Embryonic facial prominence (tissue), 1 donor: ENCODE measurements around the gene PCARE.

ENCODE experiments used
- DNase-seq: peaks from one replicate; pipeline ENCODE4 v3.0.0-alpha.2; 2016; ENCODE audit errors: extremely low spot score

The PCARE gene

DNA sequence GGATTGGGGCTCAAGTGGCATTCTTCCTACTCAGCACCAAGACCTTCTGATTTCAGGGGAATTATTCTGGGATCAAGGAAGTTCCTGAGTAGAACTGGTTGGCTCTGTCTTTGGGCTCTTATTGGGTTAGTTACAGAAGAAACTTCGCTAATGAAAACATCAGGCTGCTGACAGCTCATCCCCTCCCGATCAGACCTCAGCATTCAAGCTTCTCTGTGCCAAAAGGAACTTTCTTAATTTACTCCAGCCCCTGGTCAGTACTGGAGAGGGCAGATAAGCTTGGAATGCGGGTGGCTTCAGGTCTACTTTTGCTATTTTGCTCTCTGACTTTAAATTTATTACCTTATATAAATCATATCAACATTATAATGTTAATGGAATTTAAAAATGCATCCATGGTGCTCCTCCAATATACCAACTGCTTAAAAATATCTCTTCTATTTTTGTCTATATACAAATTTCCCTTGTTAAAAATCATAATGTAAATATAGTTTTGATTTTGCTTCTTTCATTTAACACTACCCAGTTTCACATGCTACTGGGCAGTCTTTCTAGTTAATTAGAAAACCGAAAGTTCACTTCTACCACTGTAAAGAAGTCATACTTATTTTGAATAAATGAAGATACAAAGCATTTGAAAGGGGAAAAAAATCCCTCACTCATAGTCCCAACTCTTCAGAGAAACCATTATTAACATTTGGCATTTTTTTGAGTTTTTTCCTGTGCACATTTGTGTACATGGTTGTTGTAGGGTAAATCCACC is 34.4 kb downstream of the PCARE start:
- DNase-seq: no peak

DNA sequence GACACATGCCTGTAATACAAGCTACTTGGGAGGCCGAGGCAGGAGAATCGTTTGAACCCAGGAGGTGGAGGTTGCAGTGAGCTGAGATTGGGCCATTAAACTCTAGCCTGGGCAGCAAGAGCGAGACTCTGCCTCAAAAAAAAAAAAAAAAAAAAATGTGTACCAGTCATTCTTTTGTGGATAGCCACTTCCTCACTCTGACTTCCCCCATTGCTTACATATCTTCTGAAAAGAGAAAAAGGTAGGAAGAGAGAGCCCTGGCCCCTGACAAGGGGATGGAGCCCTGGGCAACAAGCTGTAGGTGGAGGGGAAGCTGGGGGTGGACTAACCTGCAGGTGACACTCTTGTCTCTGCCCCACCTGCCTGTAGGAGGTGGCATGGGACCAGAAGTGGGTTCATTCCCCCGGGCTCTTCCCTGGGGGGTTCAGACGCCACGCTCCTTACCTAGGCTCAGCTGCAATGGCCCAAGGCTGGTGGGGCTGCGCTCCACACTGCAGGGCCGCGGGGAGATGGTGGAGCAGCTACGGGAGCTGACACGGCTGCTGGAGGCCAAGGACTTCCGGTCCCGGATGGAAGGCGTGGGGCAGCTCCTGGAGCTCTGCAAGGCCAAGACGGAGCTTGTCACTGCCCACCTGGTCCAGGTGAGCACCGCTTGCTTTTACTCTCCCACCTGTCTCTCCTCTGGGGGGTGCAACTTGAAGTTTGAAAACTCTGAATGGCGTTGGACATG is 39.1 kb downstream of the PCARE start:
- DNase-seq: no peak

DNA sequence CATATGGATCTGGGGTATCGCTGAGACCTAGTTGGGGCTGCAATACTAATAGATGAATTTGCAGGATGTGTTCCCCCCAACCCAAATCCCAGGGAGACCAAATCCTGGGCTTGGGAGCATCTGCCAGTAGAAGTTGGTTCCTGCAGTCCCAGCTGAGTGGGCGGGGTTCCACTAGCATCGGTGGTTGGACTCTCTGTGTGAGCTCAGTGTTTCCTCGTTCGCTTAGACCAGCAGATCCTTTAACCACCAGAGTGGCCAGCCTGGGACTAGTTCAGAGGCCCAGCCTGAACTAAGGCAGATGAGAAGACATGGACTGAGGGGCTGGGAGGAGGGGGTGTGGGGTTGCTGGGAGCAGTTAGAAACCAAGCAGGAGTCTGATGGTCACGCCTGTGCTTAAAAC is 40.7 kb downstream of the PCARE start:
- DNase-seq: no peak

DNA sequence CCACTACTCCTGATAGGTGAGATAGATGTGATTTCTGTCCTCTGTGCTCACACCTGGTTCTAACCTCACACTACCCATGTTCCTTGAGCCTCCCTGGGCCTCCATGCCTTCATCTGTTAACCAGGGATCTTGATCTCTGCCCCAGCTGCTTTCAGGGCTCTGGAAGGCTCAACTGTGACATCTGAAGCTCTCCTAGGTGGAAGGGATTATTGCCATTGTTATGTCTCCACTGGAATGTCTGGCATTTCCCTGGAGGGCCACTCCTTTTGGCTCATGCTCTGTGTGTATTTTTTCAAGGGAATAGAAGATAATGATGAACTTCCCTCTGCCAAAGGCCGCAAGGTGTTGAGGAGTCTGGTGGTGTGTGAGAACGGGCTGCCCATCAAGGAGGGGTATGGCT is 41.2 kb downstream of the PCARE start:
- DNase-seq: no peak

DNA sequence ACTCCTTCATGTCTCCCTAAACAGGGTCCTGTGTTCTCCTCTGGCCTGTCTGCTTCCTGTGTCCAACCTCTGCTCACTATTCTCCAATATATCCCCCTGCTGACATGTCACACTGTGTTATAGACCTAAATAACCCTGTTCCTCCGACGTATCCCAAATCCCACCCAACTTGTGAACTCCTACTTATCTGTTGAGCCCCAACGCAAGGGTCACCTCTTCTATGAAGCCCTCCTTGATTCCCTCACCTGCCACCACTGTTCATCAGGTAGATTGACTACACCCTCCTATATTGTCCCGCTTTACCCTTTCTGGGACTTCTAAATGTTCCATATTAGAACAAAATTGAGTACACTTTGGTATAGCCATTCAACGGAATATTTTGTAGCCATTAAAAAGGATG is 42.1 kb downstream of the PCARE start:
- DNase-seq: no peak

DNA sequence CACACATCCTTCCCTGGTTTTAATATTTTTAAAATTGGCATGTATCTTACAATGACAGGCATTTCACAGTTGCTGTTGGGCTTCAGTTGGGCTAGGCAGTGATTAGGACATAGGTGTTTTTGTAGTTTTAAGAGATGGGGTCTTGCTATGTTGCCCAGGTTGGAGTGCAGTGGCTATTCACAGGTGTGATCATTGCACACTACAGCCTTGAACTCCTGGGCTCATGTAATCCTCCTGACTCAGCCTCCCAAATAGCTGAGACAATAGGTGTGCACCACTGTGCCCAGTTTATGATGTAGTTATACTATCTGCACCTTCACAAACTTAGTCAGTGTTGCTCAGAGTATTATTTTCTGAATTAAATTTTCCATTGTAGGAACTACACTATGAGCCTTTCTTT is 43.3 kb downstream of the PCARE start:
- DNase-seq: no peak

DNA sequence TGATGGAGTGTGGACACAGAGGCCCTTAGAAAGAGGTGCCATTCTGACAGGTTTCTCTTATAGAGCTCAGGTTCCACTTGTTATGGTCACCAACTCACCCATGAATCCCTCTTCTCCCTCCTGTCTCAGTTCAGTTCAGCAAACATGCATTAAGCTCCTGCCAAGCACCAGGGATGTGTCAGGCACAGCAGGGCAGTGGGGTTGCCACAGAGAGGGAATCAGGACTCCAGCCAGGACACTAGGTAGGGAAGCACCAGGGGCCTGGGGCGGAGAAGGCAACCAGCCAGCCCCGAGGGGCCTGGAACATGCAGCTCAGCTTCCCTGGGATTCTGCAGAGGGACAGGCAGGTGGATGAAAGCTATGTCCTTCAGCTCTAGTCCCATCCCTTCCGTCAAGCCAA is 48.6 kb downstream of the PCARE start:
- no peak for DNase-seq

DNA sequence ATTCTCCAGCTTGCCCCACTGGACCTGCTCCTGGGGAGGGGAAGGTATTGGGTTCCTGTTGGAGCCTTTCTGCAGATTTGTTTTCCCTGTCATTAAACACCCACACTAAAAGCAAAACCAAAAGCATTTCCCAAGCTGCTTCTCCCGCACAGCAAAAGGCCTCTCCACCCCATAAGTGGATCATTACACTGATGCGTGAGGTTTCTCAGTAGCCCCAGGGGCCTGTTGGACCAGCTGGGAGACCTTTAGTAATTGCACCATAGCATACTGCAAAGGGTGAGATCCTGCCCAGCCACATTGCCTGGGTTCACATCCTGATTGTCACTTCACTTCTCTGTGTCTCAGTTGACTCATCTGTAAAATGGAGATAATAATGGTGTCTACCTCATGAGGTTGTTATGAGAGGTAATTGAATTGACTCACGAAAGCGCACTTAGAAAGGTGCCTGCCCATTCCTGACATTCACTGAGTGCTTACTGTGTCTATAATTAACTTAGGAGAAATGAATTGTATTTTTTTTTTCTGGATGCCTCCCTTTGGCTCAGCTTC is 49.4 kb downstream of the PCARE start:
- no peak for DNase-seq

DNA sequence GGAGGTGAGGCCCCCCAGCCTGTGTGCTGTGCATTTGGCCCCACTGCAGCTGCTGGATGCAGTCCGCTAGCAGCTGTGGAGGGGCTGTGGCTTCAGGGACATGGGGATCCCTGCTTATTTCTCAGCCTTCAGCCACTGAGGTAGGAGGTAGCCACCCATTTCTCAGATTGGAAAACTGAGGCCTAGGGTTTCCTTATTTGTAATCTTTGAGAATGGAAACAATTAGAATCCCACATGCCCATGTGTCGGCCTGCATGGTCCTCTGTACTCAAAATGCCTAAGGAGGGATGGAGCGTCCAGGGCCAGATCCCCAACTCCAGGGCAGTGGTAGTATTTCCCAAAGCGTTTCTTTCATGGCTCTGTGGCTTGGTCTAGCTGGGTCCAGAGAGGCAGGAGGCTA is 51.1 kb downstream of the PCARE start:
- DNase-seq: no peak

DNA sequence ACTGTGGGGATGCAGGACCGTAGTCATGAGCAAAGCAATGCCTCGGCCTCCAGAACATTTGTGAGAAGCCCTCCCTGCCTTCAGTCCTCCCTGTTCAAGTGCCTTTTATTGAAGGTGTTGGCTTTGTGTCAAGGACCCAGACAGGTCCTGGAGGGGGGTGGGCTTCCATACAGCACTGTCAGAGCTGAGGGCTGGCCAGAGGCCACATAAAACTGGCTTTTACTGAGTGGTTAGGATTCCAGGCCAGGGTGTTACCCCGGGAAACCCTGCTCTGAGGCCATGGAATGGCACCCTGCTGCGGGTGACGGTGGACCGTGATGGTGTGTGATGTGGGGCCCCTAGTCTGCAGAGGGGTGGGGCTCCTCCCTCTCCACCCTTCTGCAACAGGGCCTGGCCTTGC is 51.6 kb downstream of the PCARE start:
- DNase-seq: no peak

DNA sequence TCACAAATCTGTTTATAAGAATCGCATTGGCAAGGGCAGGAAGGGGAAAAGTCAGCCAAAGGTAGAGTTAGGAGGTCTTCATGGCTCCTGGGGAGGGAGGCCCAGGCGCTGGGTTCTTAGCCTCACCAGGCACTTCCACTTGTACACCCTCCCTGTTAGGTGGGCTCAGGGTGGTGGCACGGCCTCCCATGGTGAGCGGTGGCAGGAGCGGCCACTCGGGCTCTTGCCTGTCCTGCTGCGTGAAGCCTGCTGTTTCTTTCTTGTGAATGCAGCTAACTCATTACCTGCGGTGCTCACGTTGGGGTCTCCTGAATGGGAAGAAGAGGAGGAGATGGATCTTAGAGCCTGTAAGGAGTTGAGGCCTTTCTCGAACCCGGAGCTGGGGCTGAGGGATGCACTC is 52.4 kb downstream of the PCARE start:
- no peak for DNase-seq

DNA sequence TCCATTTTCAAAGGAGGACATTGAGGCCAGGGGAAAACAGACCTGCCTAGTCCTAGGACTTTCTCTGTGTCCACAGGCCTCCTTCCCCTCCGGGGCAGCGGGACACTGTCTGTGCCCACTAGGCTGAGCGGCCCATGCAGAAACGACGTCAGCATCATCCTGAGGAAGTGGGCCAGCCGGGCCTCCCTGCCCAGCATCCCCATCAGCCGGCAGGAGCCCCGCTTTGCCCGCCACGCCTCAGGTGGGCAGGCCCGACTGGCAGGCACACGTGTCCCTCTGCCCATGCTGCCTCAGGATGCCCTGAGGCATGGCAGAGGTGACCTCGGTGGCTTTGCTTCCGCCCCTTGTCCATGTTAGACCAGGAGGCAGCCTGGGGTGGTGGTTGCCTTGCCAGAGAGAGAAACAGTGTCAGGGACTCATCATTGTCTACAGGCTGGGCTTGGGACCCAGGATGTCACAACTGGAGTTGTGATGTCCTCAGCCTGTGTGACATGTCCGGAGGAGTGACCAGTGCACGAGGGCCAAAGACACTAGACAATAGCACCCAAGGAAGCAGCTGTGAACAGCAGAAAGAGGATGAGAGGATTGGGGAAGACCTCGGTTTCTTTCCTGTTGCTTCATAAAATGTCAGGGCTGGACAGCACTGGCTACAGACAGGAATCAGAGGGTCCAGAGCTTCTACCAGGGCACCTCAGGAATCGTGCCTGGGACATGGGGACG is 56.4 kb downstream of the PCARE start:
- DNase-seq: no peak

DNA sequence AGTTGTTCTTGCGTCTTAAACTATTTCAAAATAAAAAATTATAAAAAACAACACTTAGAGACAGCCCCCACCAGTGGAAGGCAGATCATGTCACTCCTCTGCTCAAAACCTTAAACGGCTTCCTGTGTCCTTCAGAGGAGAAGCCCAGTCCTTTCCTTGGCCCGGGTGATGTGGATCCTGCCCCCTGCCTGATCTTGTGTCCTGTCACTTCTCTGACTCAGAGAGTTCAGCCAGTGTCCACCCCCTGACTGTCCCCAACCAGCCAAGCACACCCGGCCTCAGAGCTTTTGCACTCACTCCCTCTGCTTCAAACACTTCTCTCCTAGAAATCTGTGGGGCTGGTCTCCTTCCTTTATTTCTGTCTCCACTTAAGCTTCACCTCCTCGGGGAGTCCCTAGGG is 57.8 kb downstream of the PCARE start:
- DNase-seq: no peak

DNA sequence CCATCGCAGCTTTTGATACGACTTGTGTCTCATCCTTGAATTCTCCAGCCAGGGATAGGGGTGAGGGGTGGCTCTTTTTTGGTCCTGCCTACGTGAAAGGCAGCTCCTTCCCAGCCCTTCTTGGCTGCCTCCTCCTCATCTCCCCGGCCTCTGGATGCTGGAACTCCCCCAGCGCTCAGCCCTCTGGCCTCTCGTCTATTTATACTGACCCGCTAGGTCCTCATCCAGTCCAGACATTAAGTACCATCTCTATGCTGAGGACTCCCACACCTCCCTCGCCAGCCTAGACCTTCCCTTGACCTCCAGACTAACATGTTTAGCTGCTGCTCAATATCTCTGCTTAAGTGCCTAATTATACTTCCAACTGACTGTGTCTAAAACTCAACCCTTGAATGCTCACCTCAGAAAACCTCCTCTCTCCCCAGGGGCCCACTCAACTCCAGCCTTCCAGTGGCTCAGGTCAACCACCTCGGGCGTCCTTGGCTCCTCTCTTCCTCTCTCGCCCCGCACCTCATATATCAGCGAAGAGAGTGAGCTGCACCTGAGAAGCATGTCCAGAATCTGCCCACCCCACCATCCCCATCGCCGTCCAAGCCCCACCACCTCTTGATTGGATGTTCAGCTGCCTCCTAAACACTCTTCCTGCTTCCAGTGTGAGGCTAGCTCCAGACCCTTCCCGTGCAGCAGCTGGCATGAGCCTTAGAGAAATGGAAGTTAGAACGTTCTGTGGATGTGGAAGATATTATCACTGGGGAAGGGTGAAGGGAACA is 58.4 kb downstream of the PCARE start:
- DNase-seq: no peak

DNA sequence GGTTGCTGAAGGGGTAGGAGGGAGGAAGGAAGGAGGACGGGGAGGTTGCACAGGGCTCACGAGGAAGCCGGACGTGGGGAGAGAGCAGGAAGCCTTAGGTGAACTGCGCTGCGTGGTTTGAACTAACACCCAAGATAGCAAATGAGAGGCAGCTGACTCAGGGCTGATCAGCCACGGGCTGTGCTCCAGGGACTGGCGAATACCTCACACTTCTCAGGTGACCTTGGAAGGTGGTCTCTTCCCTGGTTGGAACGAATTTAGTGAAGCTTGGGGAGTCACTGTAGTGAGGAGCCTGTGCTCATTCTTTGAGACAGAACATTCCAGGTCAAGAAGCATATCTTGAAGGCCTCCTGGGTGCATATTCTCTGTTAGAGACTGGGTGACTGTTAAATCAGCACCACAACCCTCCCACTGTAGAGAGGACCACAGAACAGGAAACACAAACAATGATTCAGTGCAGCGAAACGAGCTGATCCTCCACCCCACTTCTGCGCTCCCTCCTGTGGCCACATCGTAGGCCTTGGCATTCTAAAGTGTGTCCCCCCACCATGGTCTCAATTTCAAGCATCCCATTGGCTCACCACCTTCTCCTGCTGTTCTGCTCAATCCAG is 59.4 kb downstream of the PCARE start:
- DNase-seq: no peak

DNA sequence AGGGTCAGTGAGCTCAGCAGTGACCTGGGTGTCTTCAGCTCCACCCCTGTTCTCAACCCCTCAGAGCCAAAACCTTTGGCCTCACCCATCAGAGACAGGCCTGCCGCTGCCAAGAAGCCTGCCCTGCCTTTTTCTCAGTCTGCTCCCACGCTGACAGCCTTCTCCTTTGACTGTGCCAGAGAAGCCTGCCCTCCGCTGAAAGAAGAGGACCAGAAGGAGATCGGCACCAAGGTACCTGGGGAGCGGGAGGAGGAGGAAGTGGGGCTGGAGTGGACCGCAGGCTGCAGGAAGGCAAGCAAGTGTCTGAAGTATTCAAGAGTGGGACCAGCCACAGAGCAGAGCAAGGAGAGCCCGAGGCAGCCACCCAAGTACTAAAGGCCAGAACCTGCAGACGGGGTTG is 60.0 kb downstream of the PCARE start:
- DNase-seq: no peak

DNA sequence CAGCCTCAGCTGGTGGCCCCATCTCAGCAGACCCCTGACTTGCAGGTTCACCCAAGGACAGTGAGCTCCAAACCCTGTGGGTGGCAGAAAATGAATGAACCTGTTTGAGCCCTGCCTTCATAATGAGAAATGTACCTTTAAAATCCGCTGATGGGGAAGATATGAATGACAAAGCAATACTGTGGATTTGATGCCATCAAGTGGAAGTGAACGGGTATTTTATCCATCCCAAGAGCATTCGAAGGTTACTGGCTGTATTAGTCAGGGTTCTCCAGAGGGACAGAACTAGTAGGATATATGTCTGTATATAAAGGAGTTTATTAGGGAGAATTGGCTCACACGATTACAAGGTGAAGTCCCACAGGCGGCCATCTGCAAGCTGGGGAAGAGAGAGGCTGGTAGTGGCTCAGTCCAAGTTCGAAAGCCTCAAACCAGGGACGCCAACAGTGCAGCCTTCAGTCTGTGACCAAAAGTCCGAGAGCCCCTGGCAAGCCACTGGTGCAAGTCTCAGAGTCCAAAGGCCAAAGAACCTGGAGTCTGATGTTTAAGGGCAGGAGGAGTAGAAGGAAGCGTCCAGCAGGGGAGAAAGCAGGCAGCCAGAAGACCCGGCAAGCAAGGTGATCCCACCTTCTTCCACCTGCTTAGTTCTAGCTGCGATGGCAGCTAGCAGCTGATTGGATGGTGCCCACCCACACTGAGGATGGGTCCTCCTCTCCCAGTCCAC is 61.1 kb downstream of the PCARE start:
- no peak for DNase-seq

DNA sequence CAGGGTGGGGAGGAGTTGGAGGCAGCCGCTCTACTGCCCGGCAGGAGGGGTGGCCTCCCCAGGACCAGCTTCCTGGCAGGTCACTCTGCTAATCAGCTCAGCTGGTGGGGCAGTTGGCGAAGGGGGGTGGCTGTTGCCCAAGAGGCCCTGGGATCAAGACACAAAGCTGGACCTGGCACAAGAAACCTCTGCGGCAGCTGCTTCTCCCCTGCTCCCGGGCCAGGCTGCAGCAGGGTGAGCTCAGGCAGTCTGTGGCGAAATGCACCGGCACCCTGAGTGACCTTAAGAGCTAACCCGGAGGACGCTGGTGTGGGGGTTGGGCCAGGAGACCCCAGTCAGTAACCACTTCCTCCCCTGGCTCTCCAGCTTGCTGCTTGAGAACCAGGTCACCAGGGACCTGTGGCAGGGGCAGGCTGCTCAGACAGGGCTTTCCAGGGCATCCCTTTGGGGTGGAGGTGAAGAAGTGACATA is 62.1 kb downstream of the PCARE start:
- DNase-seq: no peak
